HepG2 (cell line): ENCODE data around the gene FRMD8. TPM values are rescaled to one million over a fixed set of nuclear protein-coding genes. Genes with fewer than 3 reads are reported as not detected.
A peak's percentile ranks its signal among the peaks of the same experiment; 100 is the strongest.

Experiments
- ATAC-seq: fragments of 200-7000 bp; cut with Tn5 transposase; 3 replicates; pipeline ENCODE4 v1.9.1; 2020; ENCODE audit warnings: mild to moderate bottlenecking, moderate library complexity
- BruUV-seq: library from RNA; stranded (reverse); fragments of 400-500 nt; replicated peaks from 2 replicates; lab custom pipeline; 2021; lab: Mats Ljungman, UMichigan
- CTCF ChIA-PET: fragments of 300-600 bp; formaldehyde crosslinking; extraction: SDS; loops from one replicate; lab custom pipeline; 2021; ENCODE audit warnings: low total read pairs, inconsistent platforms, low intra/inter-chr PET ratio; lab: Yijun Ruan, JAX
- POLR2A ChIA-PET: fragments of 350-600 bp; sonication (Branson Sonifier 250); formaldehyde crosslinking; loops from one replicate; lab custom pipeline; 2020; ENCODE audit warnings: antibody characterized with exemption, inconsistent platforms; lab: Yijun Ruan, JAX
- DNase-seq: peaks from one replicate; pipeline ENCODE4 v3.0.0-alpha.2; 2015; ENCODE audit warnings: low spot score
- FAIRE-seq: peaks from 3 replicates; lab custom pipeline; 2011; peaks lifted over from hg19 to GRCh38; lab: Jason Lieb, UNC
- H2AFZ ChIP-seq: one replicate; pipeline ENCODE4 v1.6.1; 2011; ENCODE audit warnings: low read length, inconsistent platforms
- H3K27ac ChIP-seq: fragments of 300-600 bp; 3 replicates; pipeline ENCODE4 v1.8.0; 2011; ENCODE audit warnings: mixed run types, mild to moderate bottlenecking, mixed read lengths, low read length, inconsistent platforms; ENCODE audit not compliant: insufficient read depth; ENCODE audit errors: extremely low read length
- H3K27me3 ChIP-seq, 2 experiments: fragments of 200-600 bp in 1 of 2; 2 replicates in 1 of 2; 3 replicates in 1 of 2; pipeline versions ENCODE4 v1.6.0 to v1.8.0; 2011; ENCODE audit warnings: low read length in 2 of 2, mild to moderate bottlenecking in 2 of 2, moderate library complexity in 2 of 2, inconsistent platforms in 1 of 2; ENCODE audit not compliant: insufficient read depth in 2 of 2, control insufficient read depth in 1 of 2
- H3K36me3 ChIP-seq, 2 experiments: fragments of 200-600 bp in 1 of 2; replicated peaks in 1 of 2; 2 replicates in 1 of 2; 3 replicates in 1 of 2; pipeline versions ENCODE4 v1.5.1 to v1.8.0; 2011; ENCODE audit warnings: low read length in 2 of 2, inconsistent platforms in 1 of 2; ENCODE audit not compliant: insufficient read depth in 2 of 2, control insufficient read depth in 1 of 2
- H3K4me1 ChIP-seq: 2 replicates; pipeline ENCODE4 v1.5.1; 2012; ENCODE audit warnings: low read length, inconsistent platforms; ENCODE audit not compliant: insufficient read depth
- H3K4me2 ChIP-seq: 2 replicates; pipeline ENCODE4 v1.6.0; 2011; ENCODE audit warnings: low read depth, low read length, inconsistent platforms
- H3K4me3 ChIP-seq, 3 experiments: fragments of 200-600 bp in 1 of 3; sonication (generic), shearing (Covaris generic) in 1 of 3; replicated peaks in 1 of 3; 2 replicates each; pipeline ENCODE4 v1.5.1; 2011 to 2016; ENCODE audit warnings: low read length in 3 of 3, inconsistent platforms in 2 of 3, low read depth in 2 of 3, mild to moderate bottlenecking in 2 of 3, control low read depth in 1 of 3, mixed read lengths in 1 of 3; ENCODE audit not compliant: insufficient read depth in 1 of 3
- H3K79me2 ChIP-seq: one replicate; pipeline ENCODE4 v1.6.1; 2011; ENCODE audit warnings: low read length, inconsistent platforms; ENCODE audit not compliant: insufficient read depth
- H3K9ac ChIP-seq: 2 replicates; pipeline ENCODE4 v1.6.0; 2011; ENCODE audit warnings: mild to moderate bottlenecking, low read depth, low read length, inconsistent platforms; ENCODE audit not compliant: insufficient read depth
- H3K9me3 ChIP-seq: 2 replicates; pipeline ENCODE4 v1.5.1; 2012; ENCODE audit warnings: mild to moderate bottlenecking, low read length
- H4K20me1 ChIP-seq: 2 replicates; pipeline ENCODE4 v1.6.0; 2011; ENCODE audit warnings: inconsistent platforms, mild to moderate bottlenecking, low read length, moderate library complexity; ENCODE audit not compliant: insufficient read depth
- AGO2 ChIP-seq: fragments of 200-400 bp; formaldehyde crosslinking; optimal IDR thresholded peaks from 2 replicates; pipeline ENCODE3; 2017; ENCODE audit warnings: mild to moderate bottlenecking, low read depth, low read length, moderate library complexity
- POLR2A ChIP-seq, 2 experiments: IDR thresholded peaks; 2 replicates each; pipeline ENCODE4 v1.6.1; 2011; ENCODE audit warnings: low read depth in 2 of 2, low read length in 2 of 2, mild to moderate bottlenecking in 1 of 2, moderate library complexity in 1 of 2; ENCODE audit not compliant: insufficient read depth in 1 of 2
- RBFOX2 ChIP-seq: fragments of 200-400 bp; formaldehyde crosslinking; IDR thresholded peaks from 2 replicates; pipeline ENCODE4 v1.6.1; 2017; ENCODE audit warnings: low read depth, mild to moderate bottlenecking, low read length
- ZFYVE20 ChIP-seq: sonication (generic); formaldehyde crosslinking; IDR thresholded peaks from 2 replicates; pipeline ENCODE4 v1.8.0; 2023; ENCODE audit warnings: low read depth, mild to moderate bottlenecking, moderate library complexity, missing genetic modification reagents, borderline replicate concordance
- ZNF33B ChIP-seq: sonication (generic); formaldehyde crosslinking; IDR thresholded peaks from 2 replicates; pipeline ENCODE4 v1.5.1; 2020; ENCODE audit warnings: mild to moderate bottlenecking, missing genetic modification reagents
- ZNF878 ChIP-seq: sonication (generic); formaldehyde crosslinking; IDR thresholded peaks from 2 replicates; pipeline ENCODE4 v1.8.1; 2023; ENCODE audit warnings: mild to moderate bottlenecking, missing genetic modification reagents, moderate library complexity
- ZSCAN21 ChIP-seq: sonication (generic); formaldehyde crosslinking; IDR thresholded peaks from 2 replicates; pipeline ENCODE4 v1.8.0; 2022; ENCODE audit warnings: mild to moderate bottlenecking, missing genetic modification reagents, moderate library complexity, borderline replicate concordance
- WGBS: methylation state at CpG from one replicate; pipeline ENCODE4 v1.1.6; 2017; ENCODE audit warnings: low lambda C conversion rate; 5-methylcytosine and 5-hydroxymethylcytosine counted together
- in situ Hi-C: cut with HindIII; loops from 2 replicates; pipeline ENCODE4 v1.10.0; 2017; ENCODE audit warnings: low pct_unique_long_range_greater_than_20kb; ENCODE audit not compliant: extremely low pct_ligation_motif_present
- intact Hi-C: fragments of 100-400 bp; cut with micrococcal nuclease; formaldehyde crosslinking; loops from one replicate; pipeline ENCODE4 v1.10.0; 2022; ENCODE audit not compliant: unreplicated experiment
- polyA plus RNA-seq, 8 experiments: library from polyadenylated mRNA; depleted of rRNA in 3 of 8; stranded (reverse) in 7 of 8; unstranded in 1 of 8; fragments of >200 nt; fragmentation: Illumina TruSeq in 4 of 8; extraction: Trizol in 4 of 8; gene quantifications; 2 replicates each; pipeline versions ENCODE4 v1.2.1 to v1.2.3, GENCODE V29; 2011 to 2016; ENCODE audit warnings: low read depth in 4 of 8, missing spikeins in 1 of 8, mixed read lengths in 1 of 8; ENCODE audit not compliant: insufficient read depth in 1 of 8
- total RNA-seq, 5 experiments: library from RNA; depleted of rRNA; stranded (reverse); fragments of >200 nt; fragmentation: Illumina TruSeq; extraction: Trizol; gene quantifications; 2 replicates each; pipeline ENCODE4 v1.2.3, GENCODE V29; 2016; ENCODE audit warnings: low read depth in 1 of 5
- TF ChIP-seq, protein P1 (sequence below): sonication (generic); formaldehyde crosslinking; IDR thresholded peaks from 2 replicates; pipeline ENCODE4 v1.5.1; 2020; ENCODE audit warnings: mild to moderate bottlenecking, missing genetic modification reagents
- TF ChIP-seq, protein P2 (sequence below): sonication (generic); formaldehyde crosslinking; IDR thresholded peaks from 2 replicates; pipeline ENCODE4 v1.5.0; 2020; ENCODE audit warnings: mild to moderate bottlenecking, missing genetic modification reagents
- TF ChIP-seq, protein P3 (sequence below), 2 experiments: sonication (generic) in 1 of 2; formaldehyde crosslinking in 1 of 2; IDR thresholded peaks; 2 replicates each; pipeline versions ENCODE4 v1.6.1 to v1.9.0; 2014 to 2022; ENCODE audit warnings: antibody characterized with exemption in 1 of 2, borderline replicate concordance in 1 of 2, inconsistent platforms in 1 of 2, low read depth in 1 of 2, missing genetic modification reagents in 1 of 2

Gene FRMD8
- total and polyA plus RNA-seq, 2 of the 13 experiments (the other 11 are each of a cell fraction or from before 2014, with no cell fraction given) = 5.8 to 20.6 TPM

DNA sequence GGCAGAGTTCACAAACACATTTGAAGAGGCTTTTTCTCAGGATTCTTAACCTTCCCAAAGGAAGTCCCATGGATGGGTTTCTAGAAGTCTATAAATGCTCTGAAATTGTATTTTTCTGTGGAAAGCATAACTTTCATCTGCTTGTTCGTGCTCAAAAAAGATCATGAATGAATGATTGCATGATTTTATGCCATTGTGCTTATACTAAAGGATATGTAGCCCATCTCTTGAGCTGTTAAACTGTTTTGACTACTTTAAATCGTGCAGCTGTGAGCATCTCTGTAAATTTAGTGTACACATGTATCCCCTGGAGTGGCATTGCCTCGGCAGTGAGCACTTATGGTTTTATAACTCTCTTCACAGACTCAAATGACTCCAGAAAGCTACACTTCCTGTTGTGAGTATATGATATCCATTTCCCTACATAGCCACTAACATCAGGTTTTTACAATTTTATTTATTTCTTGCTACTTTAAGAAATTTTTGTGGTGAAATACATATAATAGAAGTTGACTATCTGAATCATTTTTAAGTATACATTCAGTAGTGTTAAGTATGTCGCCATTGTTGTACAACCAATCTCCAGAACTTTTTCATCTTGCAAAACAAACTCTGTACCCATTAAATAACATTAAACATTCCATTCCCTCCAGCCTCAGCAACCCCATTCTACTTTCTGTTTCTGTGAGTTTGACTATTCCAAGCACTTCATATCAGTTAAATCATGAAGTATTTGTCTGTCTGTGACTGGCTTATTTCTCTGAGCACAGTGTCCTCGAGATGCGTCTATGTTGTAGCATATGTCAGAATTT lies 44.2 kb downstream of the FRMD8 start:
- Histone ChIP-seq H3K4me1 (peaks cover 89% of the 10 kb centered on the region), H3K27me3 (no peaks in the 10 kb centered on the region), H3K79me2 (peaks cover 82% of the 10 kb centered on the region), H2AFZ (no peak overlapping the region), H3K9me3 (no peaks in the 10 kb centered on the region), H3K4me3 (0 out of 6 replicates have a peak overlapping the region, but pooled peaks of 1 of the 3 experiments have one; percentile 42), H3K27ac (peak overlapping the region; percentile 41), H3K36me3 (peaks cover 5 to 16% of the 10 kb centered on the region in 2 experiments; a peak in 4 of 5 replicates), H3K4me2 (peak overlapping the region; percentile 95), H4K20me1 (peaks cover 100% of the 10 kb centered on the region), H3K9ac (no peak overlapping the region)
- no peak for DNase-seq
- FAIRE-seq = no peak
- in situ Hi-C loops (no loop called here), intact Hi-C loops (no loop called here)
- CTCF ChIA-PET = interaction anchor here (1.6 kb wide), 1 partner anchor 15 kb away, joined by 6 read pairs; no protein-coding TSS in a partner anchor
- POLR2A ChIA-PET = interaction anchor here (0.8 to 17.8 kb wide), 6 partner anchors 13 to 72 kb away, joined by 3 to 952 read pairs (median 4); partner anchors contain the start of gene MALAT1
- 72% methylated on average over 6 of the region's 6 CpGs for WGBS
- peak; percentile 1; the same call in 2 of the 3 replicates for ATAC-seq
- BruUV-seq = no TSS peak
- 0 out of 2 replicates have a peak, but pooled peaks have one; percentile 14 for TF ChIP-seq ZSCAN21 (CRISPR knock-in tag)
- TF ChIP-seq ZNF878 (CRISPR knock-in tag) = 0 out of 2 replicates have a peak, but pooled peaks have one; percentile 6
- TF ChIP-seq, protein P1, sequence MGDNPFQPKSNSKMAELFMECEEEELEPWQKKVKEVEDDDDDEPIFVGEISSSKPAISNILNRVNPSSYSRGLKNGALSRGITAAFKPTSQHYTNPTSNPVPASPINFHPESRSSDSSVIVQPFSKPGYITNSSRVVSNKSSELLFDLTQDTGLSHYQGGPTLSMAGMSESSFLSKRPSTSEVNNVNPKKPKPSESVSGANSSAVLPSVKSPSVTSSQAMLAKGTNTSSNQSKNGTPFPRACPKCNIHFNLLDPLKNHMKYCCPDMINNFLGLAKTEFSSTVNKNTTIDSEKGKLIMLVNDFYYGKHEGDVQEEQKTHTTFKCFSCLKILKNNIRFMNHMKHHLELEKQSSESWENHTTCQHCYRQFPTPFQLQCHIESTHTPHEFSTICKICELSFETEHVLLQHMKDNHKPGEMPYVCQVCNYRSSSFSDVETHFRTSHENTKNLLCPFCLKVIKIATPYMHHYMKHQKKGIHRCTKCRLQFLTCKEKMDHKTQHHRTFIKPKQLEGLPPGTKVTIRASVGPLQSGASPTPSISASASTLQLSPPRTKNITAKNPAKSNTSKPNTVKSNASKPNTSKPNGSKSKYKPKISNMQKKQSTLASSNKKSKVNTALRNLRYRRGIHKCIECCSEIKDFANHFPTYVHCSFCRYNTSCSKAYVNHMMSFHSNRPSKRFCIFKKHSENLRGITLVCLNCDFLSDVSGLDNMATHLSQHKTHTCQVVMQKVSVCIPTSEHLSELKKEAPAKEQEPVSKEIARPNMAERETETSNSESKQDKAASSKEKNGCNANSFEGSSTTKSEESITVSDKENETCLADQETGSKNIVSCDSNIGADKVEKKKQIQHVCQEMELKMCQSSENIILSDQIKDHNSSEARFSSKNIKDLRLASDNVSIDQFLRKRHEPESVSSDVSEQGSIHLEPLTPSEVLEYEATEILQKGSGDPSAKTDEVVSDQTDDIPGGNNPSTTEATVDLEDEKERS (CRISPR knock-in tag) = no peak
- no peak for TF ChIP-seq ZFYVE20 (CRISPR knock-in tag)
- TF ChIP-seq, protein P2, sequence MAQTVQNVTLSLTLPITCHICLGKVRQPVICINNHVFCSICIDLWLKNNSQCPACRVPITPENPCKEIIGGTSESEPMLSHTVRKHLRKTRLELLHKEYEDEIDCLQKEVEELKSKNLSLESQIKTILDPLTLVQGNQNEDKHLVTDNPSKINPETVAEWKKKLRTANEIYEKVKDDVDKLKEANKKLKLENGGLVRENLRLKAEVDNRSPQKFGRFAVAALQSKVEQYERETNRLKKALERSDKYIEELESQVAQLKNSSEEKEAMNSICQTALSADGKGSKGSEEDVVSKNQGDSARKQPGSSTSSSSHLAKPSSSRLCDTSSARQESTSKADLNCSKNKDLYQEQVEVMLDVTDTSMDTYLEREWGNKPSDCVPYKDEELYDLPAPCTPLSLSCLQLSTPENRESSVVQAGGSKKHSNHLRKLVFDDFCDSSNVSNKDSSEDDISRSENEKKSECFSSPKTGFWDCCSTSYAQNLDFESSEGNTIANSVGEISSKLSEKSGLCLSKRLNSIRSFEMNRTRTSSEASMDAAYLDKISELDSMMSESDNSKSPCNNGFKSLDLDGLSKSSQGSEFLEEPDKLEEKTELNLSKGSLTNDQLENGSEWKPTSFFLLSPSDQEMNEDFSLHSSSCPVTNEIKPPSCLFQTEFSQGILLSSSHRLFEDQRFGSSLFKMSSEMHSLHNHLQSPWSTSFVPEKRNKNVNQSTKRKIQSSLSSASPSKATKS (CRISPR knock-in tag) = peak; percentile 75; the same call in 1 of the 2 replicates
- TF ChIP-seq, protein P3, sequence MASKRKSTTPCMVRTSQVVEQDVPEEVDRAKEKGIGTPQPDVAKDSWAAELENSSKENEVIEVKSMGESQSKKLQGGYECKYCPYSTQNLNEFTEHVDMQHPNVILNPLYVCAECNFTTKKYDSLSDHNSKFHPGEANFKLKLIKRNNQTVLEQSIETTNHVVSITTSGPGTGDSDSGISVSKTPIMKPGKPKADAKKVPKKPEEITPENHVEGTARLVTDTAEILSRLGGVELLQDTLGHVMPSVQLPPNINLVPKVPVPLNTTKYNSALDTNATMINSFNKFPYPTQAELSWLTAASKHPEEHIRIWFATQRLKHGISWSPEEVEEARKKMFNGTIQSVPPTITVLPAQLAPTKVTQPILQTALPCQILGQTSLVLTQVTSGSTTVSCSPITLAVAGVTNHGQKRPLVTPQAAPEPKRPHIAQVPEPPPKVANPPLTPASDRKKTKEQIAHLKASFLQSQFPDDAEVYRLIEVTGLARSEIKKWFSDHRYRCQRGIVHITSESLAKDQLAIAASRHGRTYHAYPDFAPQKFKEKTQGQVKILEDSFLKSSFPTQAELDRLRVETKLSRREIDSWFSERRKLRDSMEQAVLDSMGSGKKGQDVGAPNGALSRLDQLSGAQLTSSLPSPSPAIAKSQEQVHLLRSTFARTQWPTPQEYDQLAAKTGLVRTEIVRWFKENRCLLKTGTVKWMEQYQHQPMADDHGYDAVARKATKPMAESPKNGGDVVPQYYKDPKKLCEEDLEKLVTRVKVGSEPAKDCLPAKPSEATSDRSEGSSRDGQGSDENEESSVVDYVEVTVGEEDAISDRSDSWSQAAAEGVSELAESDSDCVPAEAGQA (IDR thresholded peaks at IDR 0.05; ENCODE audit: low read depth) = no peak
- TF ChIP-seq, protein P3 (CRISPR knock-in tag; IDR thresholded peaks at IDR 0.05; ENCODE audit: borderline replicate concordance) = 0 out of 2 replicates have a peak, but pooled peaks have one; percentile 45
- peak; percentile 43 for TF ChIP-seq AGO2
- TF ChIP-seq POLR2A (IDR thresholded peaks at IDR 0.05; ENCODE audit: insufficient read depth in 1 of 2, low read depth in 2 of 2, low read length in 2 of 2) = peak in 1 of 2 experiments; percentile 69; a peak in 2 of 4 replicates
- no peak for TF ChIP-seq ZNF33B (CRISPR knock-in tag)
- peak; percentile 52 for TF ChIP-seq RBFOX2
